Bronchial smooth muscle cell (primary cell): ENCODE data around the gene EIF1AY. TPM values are rescaled to one million over a fixed set of nuclear protein-coding genes. Genes with fewer than 3 reads are reported as not detected.

Experiments used
- total RNA-seq: library from RNA; depleted of rRNA; stranded (reverse); fragments of >200 nt; gene quantifications from 2 replicates; pipeline ENCODE4 v1.2.1, GENCODE V29; 2014

Gene EIF1AY
- 20.3 and 20.8 TPM in 2 replicates for total RNA-seq

DNA sequence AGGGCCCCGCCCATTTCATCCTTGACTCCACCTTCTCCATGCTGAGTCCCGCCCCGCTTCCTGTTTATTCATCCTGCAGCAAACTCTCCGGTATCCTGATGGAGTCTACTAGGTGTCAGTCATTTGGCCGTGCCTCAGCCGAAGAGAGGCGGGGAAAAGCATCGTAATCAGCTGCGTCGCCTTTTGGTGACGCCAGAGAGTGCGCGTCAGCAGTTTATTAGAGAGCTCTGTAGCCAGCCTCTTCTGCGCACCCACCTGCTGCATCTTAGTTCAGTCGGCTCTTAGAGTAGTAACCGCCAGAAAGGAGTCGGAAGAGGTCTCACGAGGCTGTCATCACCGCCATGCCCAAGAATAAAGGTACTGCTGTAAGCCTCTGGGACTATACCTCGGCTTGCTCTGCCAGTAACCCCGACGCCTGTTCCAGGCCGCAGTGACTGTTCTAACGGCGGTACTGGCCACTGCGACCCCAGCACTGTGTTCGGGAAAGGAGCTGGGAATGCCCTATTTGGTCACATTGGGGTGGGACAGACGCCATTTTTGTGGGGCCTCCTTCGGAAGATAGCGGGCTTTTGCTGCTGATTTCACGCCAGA is at the start of gene EIF1AY:
Gene EIF1AY (plus strand): TSS at position 246 of the 591 bp plus-strand sequence. CDS start 96 bp downstream, at position 342.

Other genes with a start within 250 kb of the EIF1AY start
- not detected in 2 replicates for gene RPS4Y2, start 180.3 kb downstream of the EIF1AY start, total RNA-seq